Superior temporal gyrus (tissue), 1 donor: Measurements from ENCODE around the gene MTMR11.
"Not testable (repeated sequence)": the region's sequence is repeated elsewhere in the genome, so short reads cannot be mapped to it uniquely, and the experiment has no call there.

ENCODE experiments used
- DNase-seq: peaks from one replicate; pipeline ENCODE4 v3.0.0-alpha.2; 2016; ENCODE audit errors: extremely low spot score

The MTMR11 gene

DNA sequence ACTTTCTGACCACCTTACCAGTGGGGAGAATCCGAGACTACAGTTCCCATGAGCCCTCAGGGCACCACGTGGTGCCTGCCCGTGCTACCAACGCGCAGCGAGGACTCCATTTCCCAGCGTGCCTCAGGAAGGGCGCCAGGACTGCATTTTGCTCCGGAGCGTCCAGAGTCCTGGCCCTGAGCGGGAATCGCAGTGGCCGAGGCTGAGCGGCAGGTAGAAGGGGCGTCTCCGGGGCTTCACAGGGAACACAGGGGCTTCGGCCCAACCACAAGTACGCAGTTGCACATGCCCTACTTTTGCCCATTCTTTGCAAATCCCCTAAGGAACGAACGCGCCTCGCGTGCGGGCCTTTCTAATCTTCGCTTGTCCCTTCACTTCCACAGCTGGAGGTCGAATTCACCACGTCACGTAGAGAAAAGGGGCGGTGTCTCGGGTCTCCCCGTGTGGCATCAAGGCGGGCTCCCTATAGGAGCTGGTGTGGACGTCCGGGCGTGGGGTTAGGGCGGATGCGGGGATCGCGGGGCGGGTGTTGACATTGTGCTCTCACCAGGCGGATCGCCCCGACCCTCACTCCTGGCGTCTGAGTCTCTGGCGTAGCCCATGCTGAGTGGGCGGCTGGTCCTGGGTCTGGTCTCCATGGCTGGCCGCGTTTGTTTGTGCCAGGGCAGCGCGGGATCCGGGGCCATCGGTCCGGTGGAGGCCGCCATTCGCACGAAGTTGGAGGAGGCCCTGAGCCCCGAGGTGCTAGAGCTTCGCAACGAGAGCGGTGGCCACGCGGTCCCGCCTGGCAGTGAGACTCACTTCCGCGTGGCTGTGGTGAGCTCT, 37.0 kb downstream of the MTMR11 start, which contains the start of gene BOLA1:
Gene BOLA1, plus strand, starts transcription at position 109 of the 825 bp plus-strand sequence. Its CDS starts 492 bp downstream, at position 601.
- DNase-seq, result peak; percentile 99

- DNase-seq, result no peak
Measured at GRCh38 chr1:149896575-149896974, 40.1 kb downstream of the MTMR11 start.

DNA sequence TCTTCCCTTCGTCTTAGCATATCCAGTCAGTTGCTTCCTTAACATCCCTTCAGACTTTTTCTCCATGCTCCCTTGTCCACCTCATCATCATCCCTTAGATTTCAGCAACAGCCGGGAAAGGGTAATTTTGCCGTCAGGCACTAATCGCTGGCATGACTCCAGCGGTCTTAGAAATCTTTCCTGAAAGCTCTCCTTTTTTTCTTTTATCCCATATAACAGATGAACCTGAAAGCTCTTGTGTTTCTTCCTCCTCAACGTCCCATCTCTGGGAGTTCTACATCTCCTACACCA, 47.7 kb downstream of the MTMR11 start:
- DNase-seq, result no peak

GRCh38 chr1:149888247-149888998, 48.3 kb downstream of the MTMR11 start:
- DNase-seq, result no peak

- DNase-seq, result peak; percentile 100
Measured at GRCh38 chr1:149887456-149888246, 49.0 kb downstream of the MTMR11 start.

GRCh38 chr1:149887196-149887455, 49.6 kb downstream of the MTMR11 start:
- DNase-seq, result peak; percentile 64

GRCh38 chr1:149886396-149887195, 50.1 kb downstream of the MTMR11 start:
- DNase-seq, result peak; percentile 100

- DNase-seq, result not testable (repeated sequence)
Measured at GRCh38 chr1:149886121-149886395, 50.6 kb downstream of the MTMR11 start.

DNA sequence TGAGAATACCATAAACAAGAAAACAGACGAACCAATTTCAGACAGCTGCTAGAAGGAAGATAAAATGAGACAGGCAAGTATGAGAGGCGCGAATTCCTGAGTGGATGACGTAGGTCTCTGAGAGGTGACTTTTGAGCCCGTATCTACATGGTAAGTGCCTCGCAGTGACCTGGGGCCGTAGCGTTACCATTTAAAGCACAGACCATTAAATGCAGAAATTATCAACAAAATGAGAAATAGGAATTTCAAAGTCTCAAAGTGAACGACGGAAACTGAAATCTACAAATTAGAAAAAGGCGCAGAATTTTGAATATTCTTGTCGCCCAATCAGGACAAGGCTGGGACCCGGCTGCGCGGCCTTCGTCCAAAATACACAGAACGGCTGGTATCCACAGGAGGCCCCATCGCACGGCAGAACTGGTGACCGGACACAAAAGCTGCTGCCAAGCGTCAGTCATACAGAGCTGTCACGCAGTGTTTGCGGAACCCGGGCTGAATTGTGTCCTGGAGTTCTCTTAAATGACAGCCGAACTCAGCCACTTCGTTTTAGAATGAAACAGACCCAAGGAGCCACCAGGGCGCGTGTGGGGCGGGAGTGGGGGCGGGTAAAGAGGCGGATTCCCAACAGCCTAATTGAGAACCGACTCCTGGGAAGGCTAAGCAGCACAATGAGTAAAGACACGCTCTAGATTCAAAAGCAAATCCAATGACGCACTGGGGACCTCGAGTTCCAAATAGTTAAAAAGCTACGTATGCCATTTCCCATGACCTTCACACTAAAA, 51.1 kb downstream of the MTMR11 start:
- DNase-seq, result peak; percentile 86

DNA sequence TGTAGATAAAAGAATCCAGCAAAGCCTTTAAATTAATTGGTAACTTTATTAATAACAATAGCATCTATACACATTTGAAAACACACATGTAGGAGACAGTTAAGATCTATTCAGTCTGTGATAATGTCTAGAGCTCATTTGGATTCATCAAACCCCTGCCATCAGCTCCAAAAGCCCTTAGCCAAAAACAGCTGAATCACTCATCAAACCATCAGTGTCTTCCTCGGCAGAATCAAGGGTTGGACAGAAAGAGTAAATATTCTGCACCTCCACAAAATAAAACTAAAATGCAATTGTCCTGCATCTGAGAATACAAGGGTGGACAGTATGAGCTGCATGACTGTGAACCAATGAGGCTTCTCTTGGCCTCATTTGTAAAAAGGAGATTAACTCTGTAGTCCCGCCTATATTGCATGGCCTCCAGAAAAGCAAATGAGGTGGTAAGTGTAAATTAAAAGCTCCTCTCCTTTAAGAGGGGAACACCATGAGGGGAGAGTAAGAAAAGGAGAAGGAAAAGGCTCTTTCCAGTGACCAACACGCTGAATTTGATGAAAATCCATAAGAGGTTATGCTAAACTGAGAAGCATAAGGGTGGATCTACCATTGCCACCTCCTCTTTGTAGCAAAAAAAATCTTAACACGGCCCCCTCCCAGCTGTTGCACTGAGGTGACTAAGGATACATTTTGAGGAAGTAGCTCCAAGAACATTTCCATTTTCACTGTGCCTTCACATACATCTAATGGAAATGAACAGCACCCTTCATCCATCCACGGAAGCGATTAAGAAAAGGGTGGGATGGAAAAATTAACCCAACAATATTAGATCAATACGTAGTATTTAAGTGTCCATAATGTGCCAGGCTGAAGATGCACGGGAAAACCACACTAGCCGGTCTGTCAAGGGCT, 52.0 kb downstream of the MTMR11 start:
- DNase-seq, result peak; percentile 36

DNA sequence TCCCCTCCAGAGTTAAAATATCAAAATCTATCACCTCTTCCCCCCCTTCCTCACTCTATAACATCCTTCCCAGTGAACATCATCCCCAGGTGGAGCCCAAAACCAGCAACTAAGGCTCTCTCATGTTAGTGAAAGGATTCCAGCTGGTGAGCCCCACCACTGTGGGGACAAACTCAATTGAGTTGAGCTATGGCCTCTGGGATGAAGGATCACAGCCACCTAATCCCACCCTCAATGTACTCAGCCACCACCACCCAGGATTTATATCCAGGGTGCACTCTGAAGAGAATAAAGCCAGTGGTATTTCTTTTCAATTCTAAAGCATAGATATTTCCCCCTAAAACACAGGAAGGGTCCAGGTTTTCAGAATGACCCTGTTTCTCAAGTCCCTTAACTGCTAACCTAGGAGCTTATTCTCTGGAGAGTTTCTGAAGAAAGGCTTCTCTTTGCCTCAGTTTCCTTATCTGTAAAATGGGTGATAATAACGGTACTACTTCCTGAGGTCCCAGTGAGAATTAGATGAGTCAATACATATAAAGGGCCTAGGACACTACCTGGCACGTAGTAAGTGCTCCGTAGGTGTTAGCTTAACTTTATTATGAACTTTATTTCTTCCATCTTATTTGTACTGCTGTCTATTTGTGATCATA, 53.0 kb downstream of the MTMR11 start:
- no peak for DNase-seq

DNA sequence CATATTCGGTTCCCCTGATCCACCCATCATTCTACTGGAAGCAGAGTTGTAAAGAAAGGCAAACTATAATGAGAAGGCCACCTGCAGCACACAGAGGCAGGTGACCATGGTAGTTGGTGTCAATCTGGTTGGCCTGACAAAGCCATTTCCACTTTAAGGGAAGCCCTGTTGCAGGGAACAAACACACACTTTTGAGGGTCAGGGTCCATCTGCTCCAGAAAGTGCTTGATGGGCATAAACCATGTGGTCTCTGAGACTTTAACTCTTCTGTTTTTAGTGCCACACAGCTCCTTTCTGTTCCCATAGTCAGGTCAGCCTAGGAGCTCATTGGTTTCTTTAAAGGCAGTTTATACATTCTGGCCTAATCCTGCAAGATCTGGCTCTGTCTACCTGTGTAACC, 54.8 kb downstream of the MTMR11 start:
- no peak for DNase-seq

DNA sequence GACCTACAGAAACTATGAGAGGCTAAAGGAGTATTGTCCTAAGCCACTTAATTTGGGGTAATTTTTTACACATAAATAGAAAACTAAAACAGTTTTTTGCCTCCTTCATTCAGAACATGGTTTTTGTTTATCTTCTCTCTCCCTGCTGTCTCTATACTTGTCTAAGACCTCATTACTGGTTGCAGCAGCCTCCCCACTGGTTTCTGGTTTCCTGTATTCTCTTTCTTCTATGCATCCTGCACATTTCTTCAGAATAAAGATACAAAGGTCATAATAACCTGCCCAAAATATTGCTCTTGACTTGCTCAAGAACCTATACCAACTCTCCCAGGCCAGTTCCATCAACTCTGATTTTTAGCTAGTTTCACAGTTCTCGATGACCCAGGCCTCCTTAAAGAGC, 57.1 kb downstream of the MTMR11 start:
- no peak for DNase-seq
